Endothelial cell of umbilical vein (primary cell): ENCODE data around the gene VPS41. TPM values are rescaled to one million over a fixed set of nuclear protein-coding genes. Genes with fewer than 3 reads are reported as not detected.

Experiments
- BruUV-seq: library from RNA; stranded (reverse); fragments of 400-500 nt; replicated peaks from 2 replicates; lab custom pipeline; 2021; lab: Mats Ljungman, UMichigan
- CTCF ChIA-PET: fragments of 300-600, 350-600 bp; sonication (Branson Sonifier 250); formaldehyde crosslinking; loops from one replicate; lab custom pipeline; 2021; ENCODE audit warnings: antibody characterized with exemption, inconsistent platforms; lab: Charles Lee
- POLR2A ChIA-PET: fragments of 300-600, 350-600 bp; sonication (Branson Sonifier 250); formaldehyde crosslinking; loops from one replicate; lab custom pipeline; 2021; ENCODE audit warnings: antibody characterized with exemption, inconsistent platforms; lab: Charles Lee
- DNase-seq: peaks from one replicate; pipeline ENCODE4 v3.0.0-alpha.2; 2011; ENCODE audit warnings: low read depth, low spot score
- FAIRE-seq: peaks from 2 replicates; lab custom pipeline; 2011; peaks lifted over from hg19 to GRCh38; lab: Jason Lieb, UNC
- H2AFZ ChIP-seq: 2 replicates; pipeline ENCODE4 v1.6.0; 2012; ENCODE audit warnings: low read depth, low read length, control low read depth, inconsistent platforms
- H3K27ac ChIP-seq: 2 replicates; pipeline ENCODE4 v1.5.1; 2011; ENCODE audit warnings: low read depth, mild to moderate bottlenecking, control low read depth, low read length, moderate library complexity; ENCODE audit not compliant: insufficient read depth
- H3K27me3 ChIP-seq, 2 experiments: 2 replicates each; pipeline versions ENCODE4 v1.6.0 to v1.6.1; 2011; ENCODE audit warnings: low read length in 2 of 2, mixed read lengths in 1 of 2; ENCODE audit not compliant: control insufficient read depth in 2 of 2, insufficient read depth in 2 of 2
- H3K36me3 ChIP-seq, 2 experiments: 2 replicates in 1 of 2; 3 replicates in 1 of 2; pipeline ENCODE4 v1.5.1; 2011; ENCODE audit warnings: low read length in 2 of 2, mild to moderate bottlenecking in 1 of 2, moderate library complexity in 1 of 2; ENCODE audit not compliant: control insufficient read depth in 2 of 2, insufficient read depth in 2 of 2; ENCODE audit errors: extremely low read depth in 1 of 2
- H3K4me1 ChIP-seq: 3 replicates; pipeline ENCODE4 v1.5.1; 2011; ENCODE audit warnings: mild to moderate bottlenecking, low read length; ENCODE audit not compliant: control insufficient read depth, insufficient read depth; ENCODE audit errors: extremely low read depth
- H3K4me2 ChIP-seq: 2 replicates; pipeline ENCODE4 v1.6.1; 2011; ENCODE audit warnings: low read length, control low read depth, mixed read lengths; ENCODE audit not compliant: insufficient read depth
- H3K4me3 ChIP-seq, 3 experiments: fragments of 200-600 bp in 1 of 3; sonication (generic), shearing (Covaris generic) in 1 of 3; replicated peaks in 1 of 3; 2 replicates each; pipeline ENCODE4 v1.5.1; 2011 to 2016; ENCODE audit warnings: control low read depth in 3 of 3, low read length in 3 of 3, mild to moderate bottlenecking in 2 of 3, inconsistent platforms in 1 of 3, low read depth in 1 of 3, moderate library complexity in 1 of 3; ENCODE audit not compliant: insufficient read depth in 1 of 3
- H3K79me2 ChIP-seq: 2 replicates; pipeline ENCODE4 v1.6.0; 2012; ENCODE audit warnings: low read length, inconsistent platforms; ENCODE audit not compliant: control insufficient read depth, insufficient read depth
- H3K9ac ChIP-seq: replicated peaks from 2 replicates; pipeline ENCODE3; 2011; ENCODE audit warnings: low read length, control low read depth; ENCODE audit not compliant: insufficient read depth; ENCODE audit errors: extremely low read depth
- H3K9me1 ChIP-seq: replicated peaks from 3 replicates; pipeline ENCODE4 v1.6.0; 2011; ENCODE audit warnings: mild to moderate bottlenecking, low read length; ENCODE audit not compliant: control insufficient read depth, insufficient read depth; ENCODE audit errors: extremely low read depth
- H3K9me3 ChIP-seq: replicated peaks from 2 replicates; pipeline ENCODE4 v1.5.1; 2012; ENCODE audit warnings: low read length, inconsistent platforms; ENCODE audit not compliant: control insufficient read depth, insufficient read depth
- H4K20me1 ChIP-seq: replicated peaks from 2 replicates; pipeline ENCODE3; 2011; ENCODE audit warnings: mild to moderate bottlenecking, low read length; ENCODE audit not compliant: control insufficient read depth, insufficient read depth; ENCODE audit errors: extremely low read depth
- CTCF ChIP-seq, 2 donors: IDR thresholded peaks; 1 replicate in 1 of 2; 2 replicates in 1 of 2; pipeline ENCODE4 v1.5.1; 2011; ENCODE audit warnings: low read length in 2 of 2, mild to moderate bottlenecking in 2 of 2, moderate library complexity in 2 of 2, control low read depth in 1 of 2, inconsistent platforms in 1 of 2, low read depth in 1 of 2; ENCODE audit not compliant: insufficient read depth in 1 of 2; ENCODE audit errors: extremely low read depth in 1 of 2
- EZH2 ChIP-seq: IDR thresholded peaks from 2 replicates; pipeline ENCODE4 v1.6.1; 2012; ENCODE audit warnings: borderline replicate concordance, low read depth, mild to moderate bottlenecking, moderate library complexity, low read length, inconsistent platforms; ENCODE audit not compliant: severe bottlenecking
- POLR2AphosphoS5 ChIP-seq: IDR thresholded peaks from 2 replicates; pipeline ENCODE4 v1.6.1; 2012; ENCODE audit warnings: low read depth, mild to moderate bottlenecking, control low read depth, low read length, moderate library complexity; ENCODE audit not compliant: insufficient read depth
- dilution Hi-C: fragments of 300-500 bp; cut with MboI; formaldehyde crosslinking; loops from one replicate; pipeline ENCODE4 v1.15.0; 2019; ENCODE audit warnings: low sequenced_read_pairs; ENCODE audit not compliant: extremely low pct_ligation_motif_present
- intact Hi-C: fragments of 100-400 bp; cut with micrococcal nuclease; formaldehyde crosslinking; loops from one replicate; pipeline ENCODE4 v1.10.0; 2022
- polyA plus RNA-seq, 4 experiments: library from polyadenylated mRNA; depleted of rRNA in 3 of 4; stranded (reverse) in 3 of 4; unstranded in 1 of 4; fragments of >200 nt; gene quantifications; 2 replicates each; pipeline versions ENCODE4 v1.2.1 to v1.2.3, GENCODE V29; 2011 to 2012; ENCODE audit warnings: missing spikeins in 1 of 4
- total RNA-seq: library from RNA; stranded (reverse); gene quantifications from 2 replicates; pipeline ENCODE4 v1.2.3, GENCODE V29; 2021

VPS41 gene
- total and polyA plus RNA-seq, 2 donors (not counting 3 experiments of a cell fraction or from before 2014, with no cell fraction given): 14.3 to 79.8 TPM

GRCh38 chr7:38798552-38799267 is 110.3 kb downstream of the VPS41 start:
- Histone ChIP-seq H3K79me2 (no peaks in the 10 kb centered on the region), H3K4me3 (no peak overlapping the region), H3K9ac (no peak overlapping the region), H3K4me2 (no peak overlapping the region), H3K36me3 (no peaks in the 10 kb centered on the region), H4K20me1 (no peaks in the 10 kb centered on the region), H3K27me3 (no peaks in the 10 kb centered on the region), H3K9me1 (no peaks in the 10 kb centered on the region), H3K27ac (no peak overlapping the region), H2AFZ (no peak overlapping the region), H3K9me3 (no peaks in the 10 kb centered on the region), H3K4me1 (no peaks in the 10 kb centered on the region)
- FAIRE-seq (no peak), DNase-seq (no peak)
- ChIA-PET POLR2A (no interaction called here), CTCF (interaction anchor here (1.0 to 2.6 kb wide), 3 partner anchors 11 to 655 kb away, joined by 4 to 11 read pairs (median 6); no protein-coding TSS in a partner anchor)
- dilution Hi-C loops: no loop called here
- intact Hi-C loops: no loop called here
- BruUV-seq: no TSS peak
- no peak for TF ChIP-seq EZH2
- TF ChIP-seq CTCF (IDR thresholded peaks at IDR 0.05; ENCODE audit: extremely low read depth in 1 of 2, insufficient read depth in 1 of 2, low read depth in 1 of 2, low read length in 2 of 2): no peak
- no peak for TF ChIP-seq POLR2AphosphoS5
